ENCODE measurements around the gene ATF7. TPM values are rescaled to one million over a fixed set of nuclear protein-coding genes. Genes with fewer than 3 reads are reported as not detected.
"Not testable (repeated sequence)": the region's sequence is repeated elsewhere in the genome, so short reads cannot be mapped to it uniquely, and the experiment has no call there.

ATF7 gene
- total RNA-seq, 2 experiments from 2014 or later, result 19.3 to 20.7 TPM

GRCh38 chr12:53653595-53653994 lies 27.4 kb upstream of the ATF7 start:
- DNase-seq, result no peak
- H3K27ac Mint-ChIP-seq, result no peak overlapping the region
- ChIA-PET CTCF (no interaction called here), POLR2A (no interaction called here)
- H3K4me3 Mint-ChIP-seq, result no peak overlapping the region
- no peaks in the 10 kb centered on the region for H3K27me3 Mint-ChIP-seq
- peaks cover 3% of the 10 kb centered on the region for H3K36me3 Mint-ChIP-seq
- H3K9me3 Mint-ChIP-seq, result no peaks in the 10 kb centered on the region
- intact Hi-C loops (cut with micrococcal nuclease), result no loop called here
- H3K4me1 Mint-ChIP-seq (ENCODE audit: low read depth), result no peaks in the 10 kb centered on the region

DNA sequence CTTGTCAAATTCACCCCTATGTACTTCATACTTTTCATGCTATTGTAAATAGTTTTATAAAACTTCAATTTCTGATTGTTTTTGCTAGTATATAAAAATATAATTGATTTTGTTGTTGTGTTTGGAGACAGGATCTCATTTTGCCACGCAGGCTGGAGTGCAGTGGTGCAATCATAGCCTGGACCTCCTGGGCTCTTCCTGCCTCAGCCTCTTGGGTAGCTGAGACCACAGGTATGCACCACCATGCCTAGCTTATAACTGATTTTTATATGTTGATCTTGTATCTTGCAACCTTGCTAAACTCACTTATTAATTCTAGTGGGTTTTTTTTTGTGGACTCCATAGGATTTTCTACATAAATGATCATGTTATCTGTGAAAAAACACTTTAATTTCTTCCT lies 26.2 kb upstream of the ATF7 start:
- Mint-ChIP-seq H3K9me3 (no peaks in the 10 kb centered on the region), H3K4me1 (ENCODE audit: low read depth) (no peaks in the 10 kb centered on the region), H3K4me3 (no peak overlapping the region), H3K36me3 (no peaks in the 10 kb centered on the region), H3K27ac (no peak overlapping the region), H3K27me3 (no peaks in the 10 kb centered on the region)
- intact Hi-C loops (cut with micrococcal nuclease), result no loop called here
- ChIA-PET POLR2A (no interaction called here), CTCF (interaction anchor here (1.0 kb wide), 1 partner anchor 109 kb away, joined by 3 read pairs; no protein-coding TSS in a partner anchor)
- no peak for DNase-seq

DNA sequence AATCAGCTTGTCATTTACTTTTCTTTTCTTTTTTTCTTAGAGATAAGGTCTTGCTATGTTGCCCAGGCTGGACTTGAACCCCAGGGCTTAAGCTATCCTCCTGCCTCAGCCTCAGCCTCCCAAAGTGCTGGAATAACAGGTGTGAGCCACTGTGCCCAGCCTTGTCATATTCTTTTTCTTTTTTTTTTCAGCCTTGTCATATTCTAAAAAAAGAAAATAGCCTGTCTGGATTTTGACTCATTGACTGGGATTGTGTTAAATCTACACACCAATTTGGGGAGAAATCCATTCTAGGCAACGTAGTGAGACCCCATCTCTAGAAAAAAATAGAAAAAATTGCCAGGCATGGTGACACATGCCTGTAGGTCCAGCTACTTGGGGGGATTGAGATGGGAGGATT lies 25.6 kb upstream of the ATF7 start:
- Mint-ChIP-seq H3K4me3 (no peak overlapping the region), H3K9me3 (no peaks in the 10 kb centered on the region), H3K27ac (no peak overlapping the region), H3K36me3 (no peaks in the 10 kb centered on the region), H3K4me1 (ENCODE audit: low read depth) (no peaks in the 10 kb centered on the region), H3K27me3 (no peaks in the 10 kb centered on the region)
- intact Hi-C loops (cut with micrococcal nuclease), result no loop called here
- DNase-seq, result no peak
- ChIA-PET CTCF (interaction anchor here (0.6 to 1.0 kb wide), 2 partner anchors 18 to 109 kb away, joined by 3 read pairs; no protein-coding TSS in a partner anchor), POLR2A (no interaction called here)

DNA sequence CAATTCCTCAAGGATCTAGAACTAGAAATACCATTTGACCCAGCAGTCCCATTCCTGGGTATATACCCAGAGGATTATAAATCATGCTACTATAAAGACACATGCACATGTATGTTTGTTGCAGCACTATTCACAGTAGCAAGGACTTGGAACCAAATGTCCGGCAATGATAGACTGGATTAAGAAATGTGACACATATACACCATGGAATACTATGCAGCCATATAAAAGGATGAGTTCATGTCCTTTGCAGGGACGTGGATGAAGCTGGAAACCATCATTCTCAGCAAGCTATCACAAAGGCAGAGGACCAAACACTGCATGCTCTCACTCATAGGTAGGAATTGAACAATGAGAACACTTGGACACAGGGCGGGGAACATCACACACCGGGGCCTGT lies 20.1 kb upstream of the ATF7 start:
- CTCF ChIA-PET; H3K36me3 Mint-ChIP-seq; H3K9me3 Mint-ChIP-seq; intact Hi-C loops (cut with micrococcal nuclease); H3K4me1 Mint-ChIP-seq (ENCODE audit: low read depth); H3K4me3 Mint-ChIP-seq; H3K27ac Mint-ChIP-seq; POLR2A ChIA-PET; DNase-seq; H3K27me3 Mint-ChIP-seq: not testable (repeated sequence)

- no peaks in the 10 kb centered on the region for H3K36me3 Mint-ChIP-seq
- H3K9me3 Mint-ChIP-seq, result no peaks in the 10 kb centered on the region
- H3K4me3 Mint-ChIP-seq, result no peak overlapping the region
- no peaks in the 10 kb centered on the region for H3K4me1 Mint-ChIP-seq (ENCODE audit: low read depth)
- no peak overlapping the region for H3K27ac Mint-ChIP-seq
- H3K27me3 Mint-ChIP-seq, result no peaks in the 10 kb centered on the region
- ChIA-PET POLR2A (no interaction called here), CTCF (no interaction called here)
- no peak for DNase-seq
- intact Hi-C loops (cut with micrococcal nuclease), result no loop called here
Measured at GRCh38 chr12:53645165-53645564, 19.0 kb upstream of the ATF7 start.

- Mint-ChIP-seq H3K9me3 (no peaks in the 10 kb centered on the region), H3K27me3 (no peaks in the 10 kb centered on the region), H3K27ac (no peak overlapping the region), H3K4me3 (no peak overlapping the region), H3K4me1 (ENCODE audit: low read depth) (no peaks in the 10 kb centered on the region), H3K36me3 (no peaks in the 10 kb centered on the region)
- ChIA-PET CTCF (interaction anchor here (0.9 kb wide), 1 partner anchor 32 kb away, joined by 3 read pairs; the partner anchor contains the start of gene ATP5MC2), POLR2A (interaction anchor here (0.5 kb wide), 1 partner anchor 16 kb away, joined by 4 read pairs; no protein-coding TSS in a partner anchor)
- intact Hi-C loops (cut with micrococcal nuclease), result no loop called here
- DNase-seq, result no peak
Measured at GRCh38 chr12:53644133-53644532, 18.0 kb upstream of the ATF7 start.

DNA sequence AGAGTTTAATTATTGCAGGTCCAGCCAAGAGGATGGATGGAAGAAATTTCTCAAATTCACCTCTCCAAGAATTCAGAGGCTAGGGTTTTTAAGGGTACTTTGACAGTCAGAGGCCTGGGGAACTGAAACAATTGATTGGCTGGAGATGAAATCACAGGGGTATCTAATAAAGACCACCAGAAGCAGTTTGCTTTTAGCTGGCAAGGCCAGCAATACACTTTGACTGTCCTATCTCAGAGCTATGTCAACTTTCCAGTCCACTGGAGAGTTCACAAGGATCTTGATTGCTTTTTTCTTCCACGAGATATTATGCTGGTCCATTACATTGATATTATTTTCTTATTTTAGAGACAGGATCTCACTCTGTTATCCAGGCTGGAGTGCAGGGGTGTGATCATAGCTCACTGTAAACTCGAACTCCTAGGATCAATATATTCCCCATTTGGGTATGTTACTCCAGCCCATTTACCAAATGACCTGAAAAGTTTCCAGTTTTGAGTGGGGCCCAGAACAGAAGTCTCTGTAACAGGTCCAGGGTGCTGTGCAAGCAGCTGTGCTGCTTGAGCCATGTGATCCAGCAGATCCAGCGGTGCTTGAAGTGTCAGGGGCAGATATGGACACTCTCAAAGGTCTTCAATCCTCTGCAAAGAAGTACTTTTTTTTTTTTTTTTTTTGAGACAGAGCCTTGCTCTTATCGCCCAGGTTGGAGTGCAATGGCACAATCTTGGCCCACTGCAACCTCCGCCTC lies 17.2 kb upstream of the ATF7 start:
- CTCF ChIA-PET, result interaction anchor here (0.9 kb wide), 1 partner anchor 33 kb away, joined by 3 read pairs; the partner anchor contains the start of gene ATP5MC2
- Mint-ChIP-seq H3K4me1 (ENCODE audit: low read depth) (no peaks in the 10 kb centered on the region), H3K27ac (no peak overlapping the region)

GRCh38 chr12:53638057-53638456 lies 11.9 kb upstream of the ATF7 start:
- no peaks in the 10 kb centered on the region for H3K4me1 Mint-ChIP-seq (ENCODE audit: low read depth)
- no peaks in the 10 kb centered on the region for H3K27me3 Mint-ChIP-seq
- no peak overlapping the region for H3K4me3 Mint-ChIP-seq
- no peak for DNase-seq
- H3K36me3 Mint-ChIP-seq, result no peaks in the 10 kb centered on the region
- CTCF ChIA-PET, result interaction anchor here (1.7 kb wide), 1 partner anchor 95 kb away, joined by 5 read pairs; no protein-coding TSS in a partner anchor
- intact Hi-C loops (cut with micrococcal nuclease), result no loop called here
- H3K9me3 Mint-ChIP-seq, result no peaks in the 10 kb centered on the region
- POLR2A ChIA-PET, result no interaction called here
- H3K27ac Mint-ChIP-seq, result no peak overlapping the region

More for the DNA sequence above, 17.2 kb upstream of the ATF7 start:
- no peaks in the 10 kb centered on the region for H3K9me3 Mint-ChIP-seq
- intact Hi-C loops (cut with micrococcal nuclease), result no loop called here
- POLR2A ChIA-PET, result no interaction called here
- H3K36me3 Mint-ChIP-seq, result no peaks in the 10 kb centered on the region
- no peak for DNase-seq
- H3K27me3 Mint-ChIP-seq, result no peaks in the 10 kb centered on the region
- H3K4me3 Mint-ChIP-seq, result no peak overlapping the region

GRCh38 chr12:53636641-53637040 lies 10.5 kb upstream of the ATF7 start:
- intact Hi-C loops (cut with micrococcal nuclease), result no loop called here
- Mint-ChIP-seq H3K4me3 (no peak overlapping the region), H3K9me3 (no peaks in the 10 kb centered on the region), H3K36me3 (no peaks in the 10 kb centered on the region), H3K27ac (no peak overlapping the region), H3K4me1 (ENCODE audit: low read depth) (no peaks in the 10 kb centered on the region), H3K27me3 (no peaks in the 10 kb centered on the region)
- ChIA-PET CTCF (no interaction called here), POLR2A (no interaction called here)
- DNase-seq, result no peak

DNA sequence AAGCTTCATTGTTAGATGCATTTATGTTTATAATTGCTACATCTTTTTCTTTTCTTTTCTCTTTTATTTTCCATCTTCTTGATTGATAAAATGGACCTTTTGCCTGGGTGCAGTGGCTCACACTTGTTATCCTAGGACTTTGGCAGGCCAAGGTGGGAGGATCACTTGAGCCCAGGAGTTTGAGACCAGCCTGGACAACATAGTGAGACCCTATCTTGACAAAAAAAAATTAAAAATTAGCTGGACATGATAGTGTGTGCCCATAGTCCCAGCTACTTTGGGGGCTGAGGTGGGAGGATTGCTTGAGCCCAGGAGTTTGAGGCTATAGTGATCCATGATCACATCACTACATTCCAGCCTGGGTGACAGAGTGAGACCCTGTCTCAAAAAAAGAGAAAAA lies 9.5 kb upstream of the ATF7 start:
- H3K27me3 Mint-ChIP-seq; H3K36me3 Mint-ChIP-seq; H3K9me3 Mint-ChIP-seq; H3K27ac Mint-ChIP-seq; H3K4me3 Mint-ChIP-seq; H3K4me1 Mint-ChIP-seq (ENCODE audit: low read depth); intact Hi-C loops (cut with micrococcal nuclease); POLR2A ChIA-PET; DNase-seq: not testable (repeated sequence)
- CTCF ChIA-PET, result interaction anchor here (0.5 kb wide), 1 partner anchor 12 kb away, joined by 3 read pairs; no protein-coding TSS in a partner anchor

- no peaks in the 10 kb centered on the region for H3K27me3 Mint-ChIP-seq
- no peak overlapping the region for H3K4me3 Mint-ChIP-seq
- CTCF ChIA-PET, result no interaction called here
- H3K9me3 Mint-ChIP-seq, result no peaks in the 10 kb centered on the region
- POLR2A ChIA-PET, result no interaction called here
- DNase-seq, result no peak
- peaks cover 6% of the 10 kb centered on the region for H3K4me1 Mint-ChIP-seq (ENCODE audit: low read depth)
- intact Hi-C loops (cut with micrococcal nuclease), result no loop called here
- H3K27ac Mint-ChIP-seq, result no peak overlapping the region
- no peaks in the 10 kb centered on the region for H3K36me3 Mint-ChIP-seq
Measured at GRCh38 chr12:53631721-53632120, 5.5 kb upstream of the ATF7 start.

DNA sequence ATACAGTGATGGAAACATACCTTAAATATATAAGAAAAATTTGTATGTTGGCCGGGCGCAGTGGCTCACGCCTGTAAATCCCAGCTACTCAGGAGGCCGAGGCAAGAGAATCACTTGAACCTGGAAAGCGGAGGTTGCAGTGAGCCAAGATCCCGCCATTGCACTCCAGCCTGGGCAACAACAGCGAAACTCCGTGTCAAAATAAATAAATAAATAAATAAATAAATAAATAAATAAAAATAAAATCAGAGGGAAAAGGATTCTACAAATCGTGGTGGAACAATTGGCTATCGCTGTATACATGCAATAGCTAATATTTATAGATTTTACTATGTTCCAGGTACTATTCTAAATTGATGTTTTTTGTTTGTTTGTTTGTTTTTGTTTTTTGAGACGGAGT lies 1.7 kb upstream of the ATF7 start:
- Mint-ChIP-seq H3K36me3 (no peaks in the 10 kb centered on the region), H3K27me3 (no peaks in the 10 kb centered on the region), H3K4me1 (ENCODE audit: low read depth) (peaks cover 35% of the 10 kb centered on the region), H3K4me3 (no peak overlapping the region), H3K9me3 (no peaks in the 10 kb centered on the region), H3K27ac (no peak overlapping the region)
- DNase-seq, result no peak
- intact Hi-C loops (cut with micrococcal nuclease), result loop anchor here (2.0 kb wide), 1 partner anchor 67 kb away; no protein-coding TSS in a partner anchor
- ChIA-PET CTCF (interaction anchor here (1.0 to 1.5 kb wide), 2 partner anchors 48 to 85 kb away, joined by 3 to 6 read pairs; partner anchors contain the start of gene ATP5MC2), POLR2A (no interaction called here)

Data from activated CD4-positive, alpha-beta memory T cell treated with anti-CD3 and anti-CD28 coated beads for 36 hours (primary cell).